ENCODE measurements around the gene CGB7.

- TF ChIP-seq REST (IDR thresholded peaks at IDR 0.05; ENCODE audit: insufficient read depth in 1 of 2, low read depth in 2 of 2, low read length in 2 of 2) (no peak), POLR2AphosphoS5 (IDR thresholded peaks at IDR 0.05; ENCODE audit: low read depth, low read length) (peak; percentile 41; the same call in 1 of the 2 replicates), TAF1 (IDR thresholded peaks at IDR 0.05; ENCODE audit: borderline replicate concordance, insufficient read depth, low read length) (no peak), SIN3A (IDR thresholded peaks at IDR 0.05; ENCODE audit: borderline replicate concordance, insufficient read depth, low read length) (no peak), FOXP2 (optimal IDR thresholded peaks at IDR 0.05; ENCODE audit: borderline replicate concordance, extremely low read depth, extremely low read length, insufficient read depth) (no peak)
Measured at GRCh38 chr19:49097453-49098288, 40.1 kb upstream of the CGB7 start.
